DND-41 (cell line): ENCODE data around the gene CRTC3.

ENCODE experiments used
- CTCF ChIP-seq: IDR thresholded peaks from 2 replicates; pipeline ENCODE4 v1.5.1; 2012; ENCODE audit warnings: borderline replicate concordance, low read length, moderate library complexity, mild to moderate bottlenecking; ENCODE audit not compliant: poor library complexity, severe bottlenecking; ENCODE audit errors: extremely low read depth
- EZH2 ChIP-seq: IDR thresholded peaks from 3 replicates; pipeline ENCODE4 v1.6.1; 2012; ENCODE audit warnings: borderline replicate concordance, low read depth, mild to moderate bottlenecking, moderate library complexity, low read length, inconsistent platforms; ENCODE audit not compliant: severe bottlenecking

- no peak for TF ChIP-seq EZH2
- TF ChIP-seq CTCF: no peak
Measured at GRCh38 chr15:90640862-90641261, 111.1 kb downstream of the CRTC3 start.
